HUDEP-2 (cell line): Measurements from ENCODE around the gene DBF4.
"Not testable (repeated sequence)": the region's sequence is repeated elsewhere in the genome, so short reads cannot be mapped to it uniquely, and the experiment has no call there.

Experiments used
- DNase-seq, 76 experiments: peaks; one replicate each; lab custom pipeline; 2025; ENCODE audit not compliant: unreplicated experiment in 76 of 76; lab: John Stamatoyannopoulos, UW

DBF4 gene

GRCh38 chr7:87944547-87944946 lies 68.3 kb downstream of the DBF4 start:
- DNase-seq = no peak

GRCh38 chr7:87945926-87946325 lies 69.6 kb downstream of the DBF4 start:
- not testable (repeated sequence) for DNase-seq

GRCh38 chr7:87948371-87948770 lies 72.1 kb downstream of the DBF4 start:
- no peak for DNase-seq
